Melanocyte of skin (primary cell): Measurements from ENCODE around the gene CAMK2B. TPM values are rescaled to one million over a fixed set of nuclear protein-coding genes. Genes with fewer than 3 reads are reported as not detected.

Experiments used
- total RNA-seq, 2 donors: library from RNA; depleted of rRNA; stranded (reverse); fragments of >200 nt; gene quantifications; 2 replicates each; pipeline ENCODE4 v1.2.3, GENCODE V29; 2012

The CAMK2B gene
- not detected for total RNA-seq

DNA sequence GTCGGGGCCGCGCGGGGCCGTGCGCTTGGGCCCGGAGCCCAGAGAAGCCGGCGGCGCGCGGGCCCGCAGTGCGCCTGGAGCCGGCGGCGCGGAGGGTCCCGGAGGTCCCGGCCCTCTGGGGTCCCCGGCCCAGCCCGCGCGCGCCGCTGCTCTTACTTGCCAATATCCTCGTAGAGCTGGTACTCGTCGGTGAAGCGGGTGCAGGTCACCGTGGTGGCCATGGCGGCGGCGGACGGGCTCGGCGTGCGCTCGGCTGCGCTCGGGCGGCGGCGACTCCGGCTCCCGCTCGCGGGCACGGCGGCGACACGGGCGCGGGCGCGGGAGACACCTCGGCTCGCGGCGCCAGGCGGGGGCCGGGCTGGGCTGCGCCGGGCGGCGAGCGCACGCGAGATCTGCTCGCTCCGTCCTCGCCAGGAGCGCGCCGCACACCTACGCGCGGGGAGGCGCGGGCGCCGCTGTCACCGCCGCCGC is at the start of gene CAMK2B:
Gene CAMK2B (minus strand): TSS at position 394 of the 471 bp plus-strand sequence. CDS start 173 bp downstream, at position 221.

DNA sequence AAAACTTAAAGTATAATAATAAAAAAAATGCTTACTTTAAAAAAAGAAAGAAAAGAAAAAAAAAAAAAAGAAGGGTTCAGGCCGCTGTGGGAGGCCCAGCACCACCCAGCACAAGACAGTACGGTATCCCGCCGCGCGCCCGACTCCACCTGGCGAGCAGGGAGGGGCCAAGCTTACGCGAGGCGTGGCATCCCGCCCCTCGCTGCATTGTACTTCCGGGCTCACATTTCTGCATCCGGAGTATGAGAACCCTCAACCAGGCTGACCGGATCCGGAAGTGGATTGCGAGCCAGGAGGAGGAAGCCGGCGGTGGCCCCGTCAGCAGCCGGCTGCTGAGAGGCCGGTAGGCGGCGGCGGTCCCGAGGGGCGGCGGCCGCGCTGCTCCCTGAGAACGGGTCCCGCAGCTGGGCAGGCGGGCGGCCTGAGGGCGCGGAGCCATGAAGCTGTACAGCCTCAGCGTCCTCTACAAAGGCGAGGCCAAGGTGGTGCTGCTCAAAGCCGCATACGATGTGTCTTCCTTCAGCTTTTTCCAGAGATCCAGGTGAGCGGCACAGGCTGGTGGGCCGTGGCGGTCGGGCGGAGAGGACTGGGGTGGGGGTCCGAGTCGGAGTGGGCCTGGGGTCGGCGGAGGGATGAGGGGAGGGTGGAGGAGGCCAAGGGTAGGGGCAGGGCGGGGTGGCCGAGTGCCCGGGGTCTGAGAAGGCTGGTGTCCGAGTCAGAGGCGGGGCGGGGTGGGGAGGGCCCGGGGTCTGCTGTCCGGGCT is 124.5 kb downstream of the CAMK2B start, which contains the start of gene YKT6:
Gene YKT6 (plus strand): TSS at position 280 of the 763 bp plus-strand sequence. CDS start 158 bp downstream, at position 438.

DNA sequence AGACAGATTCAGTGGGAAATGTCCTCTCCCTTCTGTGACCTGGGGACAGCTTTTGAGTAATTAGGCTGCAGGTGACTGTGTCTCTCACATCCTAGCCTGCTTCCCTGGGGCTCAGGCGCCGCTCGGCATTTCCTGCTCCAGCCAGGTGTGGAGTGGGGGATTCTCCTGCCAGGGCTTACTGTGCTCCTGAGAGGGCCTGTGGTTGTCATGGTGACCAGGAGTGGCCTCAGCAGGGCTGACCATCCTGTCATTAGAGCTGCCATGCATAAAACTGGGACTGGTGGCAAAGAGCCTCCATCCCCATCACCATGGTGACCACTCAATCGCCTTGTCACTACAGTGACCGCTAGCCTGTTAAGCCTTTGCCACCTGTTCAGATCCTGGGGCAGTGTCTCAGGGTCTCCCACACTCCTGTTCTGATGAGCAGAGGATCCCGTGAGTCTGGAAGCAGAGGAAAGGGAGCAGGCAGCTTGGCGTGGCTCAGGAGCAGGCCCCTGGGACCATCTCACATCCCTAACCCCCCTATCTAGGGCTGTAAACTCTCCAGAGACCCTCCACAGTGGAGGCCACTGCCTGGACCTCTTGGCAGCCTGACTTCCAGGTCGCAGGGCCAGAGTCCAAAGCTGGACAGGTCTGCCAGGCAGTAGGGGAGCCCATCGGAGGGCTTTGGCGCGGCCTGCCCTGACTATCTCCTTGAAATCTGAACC is 136.0 kb downstream of the CAMK2B start, which contains the start of gene GCK:
Gene GCK (minus strand): TSS at position 154 of the 707 bp plus-strand sequence. CDS start 486 bp downstream, outside the sequence.

Other genes starting within 250 kb of the CAMK2B start
- gene POLM, start 243.1 kb downstream of the CAMK2B start, total RNA-seq: 10 to 100 TPM; 18.0 to 29.6 TPM
- 10 to 100 TPM; 33.0 to 63.3 TPM for gene AEBP1, start 221.2 kb downstream of the CAMK2B start, total RNA-seq
- gene POLD2, start 202.0 kb downstream of the CAMK2B start, total RNA-seq: 100 to 1,000 TPM in 1 of 2 donors, 10 to 100 TPM in 1; 88.4 to 153 TPM
- gene MYL7, start 184.3 kb downstream of the CAMK2B start, total RNA-seq: not detected
- not detected for gene GCK, start 136.2 kb downstream of the CAMK2B start, total RNA-seq
- gene YKT6, start 124.6 kb downstream of the CAMK2B start, total RNA-seq: 10 to 100 TPM; 76.1 to 78.6 TPM
- 10 to 100 TPM; 59.5 to 77.3 TPM for gene NUDCD3, start 165.1 kb upstream of the CAMK2B start, total RNA-seq
- gene NPC1L1, start 215.7 kb upstream of the CAMK2B start, total RNA-seq: under 1 TPM in 1 of 2 donors, not detected in 1; under 0.01 TPM
- 10 to 100 TPM; 66.8 to 99.9 TPM for gene DDX56, start 248.3 kb upstream of the CAMK2B start, total RNA-seq